HG03196 (cell line): ENCODE measurements around the gene HSD17B8.

Source experiments
- ATAC-seq: cut with Tn5 transposase; IDR thresholded peaks from one replicate; pipeline ENCODE4 v1.9.1; 2021; ENCODE audit not compliant: unreplicated experiment

The HSD17B8 gene

DNA sequence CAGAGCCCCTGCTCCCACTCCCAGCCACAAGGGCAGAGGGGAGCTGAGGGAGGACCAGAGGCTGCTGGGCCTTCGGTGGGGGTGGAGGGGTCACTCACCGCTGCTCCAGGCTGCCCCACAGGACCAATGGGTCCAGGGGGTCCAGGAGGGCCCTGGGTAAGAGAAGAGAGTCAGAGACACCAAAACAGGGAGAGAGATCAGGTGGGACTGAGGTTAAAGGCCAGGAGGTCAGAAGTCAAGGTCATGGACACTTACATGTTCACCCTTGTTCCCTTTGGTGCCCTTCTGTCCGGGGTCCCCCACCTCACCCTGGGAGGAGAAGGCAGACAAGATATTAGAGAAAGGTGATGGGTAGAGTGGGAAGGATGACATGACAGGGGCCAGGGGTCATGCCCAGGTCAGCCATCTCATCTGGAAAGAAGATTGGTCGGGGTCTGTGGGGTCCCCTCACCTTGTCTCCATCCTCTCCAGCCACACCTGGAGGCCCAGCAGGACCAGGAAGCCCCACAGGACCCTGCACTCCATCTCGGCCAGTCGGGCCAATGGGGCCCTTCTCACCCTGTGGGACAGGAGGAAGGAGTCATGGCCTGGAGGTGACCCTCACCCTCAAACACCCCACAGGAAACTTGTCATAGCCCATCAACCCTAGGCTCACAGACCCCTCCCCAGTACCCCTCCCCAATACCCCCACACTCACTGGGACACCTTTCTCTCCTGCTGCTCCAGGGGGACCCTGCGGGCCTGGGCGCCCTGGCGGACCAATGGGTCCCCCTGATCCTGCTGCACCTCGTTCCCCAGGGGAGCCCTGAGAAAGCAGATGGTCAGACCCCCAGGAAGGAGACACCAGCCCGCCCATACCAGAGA is 33.2 kb upstream of the HSD17B8 start:
- ATAC-seq: no peak

DNA sequence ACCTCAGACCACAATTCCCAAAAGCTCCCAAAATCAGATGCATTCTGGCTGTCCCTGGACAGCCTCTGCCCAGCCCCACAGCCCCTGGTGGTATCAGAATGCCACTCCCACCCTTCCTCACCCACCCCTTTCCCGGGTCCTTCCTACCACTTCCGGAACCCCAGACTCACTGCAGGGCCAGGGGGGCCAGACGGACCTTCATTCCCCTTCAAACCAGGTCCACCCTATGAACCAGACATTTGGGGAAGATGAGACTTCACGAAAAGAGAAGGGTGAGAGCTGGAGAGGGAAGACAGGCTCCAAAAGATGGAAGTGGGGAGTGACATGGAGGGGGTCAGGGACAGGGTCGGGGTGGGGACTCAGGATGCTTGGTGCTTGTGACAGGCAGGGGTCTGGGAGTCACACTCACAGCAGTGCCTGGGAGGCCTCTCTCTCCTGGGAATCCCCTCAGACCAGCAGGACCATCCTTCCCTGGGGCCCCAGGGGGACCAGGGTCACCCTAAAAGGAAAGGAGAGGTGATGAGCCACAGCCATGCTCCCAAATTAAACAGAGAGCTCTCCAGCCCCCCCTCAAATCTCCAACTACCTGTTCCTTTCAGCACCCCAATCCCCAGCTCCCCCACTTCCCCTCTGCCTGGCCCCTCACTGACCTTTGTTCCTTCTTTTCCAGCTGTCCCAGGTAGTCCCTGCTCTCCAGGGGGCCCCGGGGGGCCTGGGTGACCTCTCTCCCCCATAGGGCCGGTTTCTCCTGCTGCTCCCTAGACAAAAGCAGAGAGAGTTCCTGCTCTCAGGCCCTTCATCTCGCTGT is 32.4 kb upstream of the HSD17B8 start:
- ATAC-seq: no peak

DNA sequence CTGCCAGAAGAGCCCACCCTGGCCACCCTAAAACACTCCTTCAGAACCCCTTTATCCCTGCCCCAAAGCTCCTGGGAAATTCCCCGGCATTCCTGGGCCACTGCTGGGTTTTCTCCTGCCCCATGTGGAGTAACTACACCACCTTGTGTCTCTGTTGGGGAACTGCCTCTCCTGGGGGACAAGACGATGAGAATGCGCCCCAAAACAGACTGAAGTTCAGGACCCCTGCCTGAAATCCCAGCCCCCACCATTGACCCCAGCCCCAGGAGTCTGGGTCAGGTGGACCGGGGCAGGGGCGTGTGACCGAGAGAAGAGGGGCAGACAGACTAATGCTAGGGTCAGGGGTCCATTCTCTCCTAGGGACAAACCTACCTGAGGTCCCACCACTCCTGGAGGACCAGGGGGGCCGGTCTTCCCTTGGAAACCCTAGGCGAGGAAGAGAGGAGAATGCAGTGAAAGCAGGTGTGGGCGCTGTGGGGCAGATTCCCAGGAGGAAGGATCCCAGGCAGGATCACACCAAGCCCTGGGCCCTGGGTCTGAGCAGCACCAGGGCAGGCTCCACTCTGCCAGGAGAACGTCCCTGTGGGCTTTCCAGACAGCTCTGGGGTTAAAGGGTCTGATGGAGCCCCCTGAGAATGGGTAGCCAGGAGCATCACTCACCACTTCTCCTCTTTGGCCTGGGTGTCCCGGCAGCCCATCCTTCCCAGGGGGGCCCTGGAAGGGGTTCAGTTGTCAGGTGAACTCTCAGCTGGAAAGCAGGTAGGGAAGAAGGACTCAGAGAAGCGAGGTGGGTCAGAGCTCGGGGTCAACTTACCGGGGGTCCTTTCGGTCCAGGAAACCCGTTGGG is 31.5 kb upstream of the HSD17B8 start:
- no peak for ATAC-seq

DNA sequence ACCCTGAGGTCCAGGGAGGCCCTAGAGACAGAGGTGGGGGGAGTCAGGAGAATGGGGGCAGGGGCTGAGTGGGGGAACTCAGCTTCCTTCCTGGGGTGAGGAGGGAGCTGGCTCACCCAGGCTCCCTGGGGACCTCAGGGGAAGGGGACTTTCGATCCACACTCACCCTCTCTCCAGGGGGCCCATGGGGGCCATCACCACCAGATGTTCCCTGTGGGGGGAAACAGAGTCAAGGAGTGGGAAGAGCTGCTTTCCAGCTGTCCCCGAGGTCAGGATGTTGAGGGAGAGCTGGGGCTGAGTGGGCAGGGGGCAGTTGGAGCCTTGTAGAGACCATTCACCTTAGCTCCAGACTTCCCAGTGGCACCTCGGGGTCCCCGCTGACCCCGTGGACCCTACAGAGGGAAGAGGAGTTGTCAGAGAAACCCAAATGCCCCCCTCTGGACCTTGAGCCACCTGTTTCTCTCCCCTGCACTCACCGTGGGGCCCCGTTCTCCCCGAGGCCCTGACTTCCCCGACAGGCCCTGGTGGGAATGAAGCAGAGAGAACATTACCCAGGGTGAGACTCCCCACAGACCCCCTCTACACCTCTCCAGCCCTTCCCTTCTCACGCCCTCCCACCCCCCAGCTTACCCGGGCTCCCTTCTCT is 30.8 kb upstream of the HSD17B8 start:
- ATAC-seq: no peak

DNA sequence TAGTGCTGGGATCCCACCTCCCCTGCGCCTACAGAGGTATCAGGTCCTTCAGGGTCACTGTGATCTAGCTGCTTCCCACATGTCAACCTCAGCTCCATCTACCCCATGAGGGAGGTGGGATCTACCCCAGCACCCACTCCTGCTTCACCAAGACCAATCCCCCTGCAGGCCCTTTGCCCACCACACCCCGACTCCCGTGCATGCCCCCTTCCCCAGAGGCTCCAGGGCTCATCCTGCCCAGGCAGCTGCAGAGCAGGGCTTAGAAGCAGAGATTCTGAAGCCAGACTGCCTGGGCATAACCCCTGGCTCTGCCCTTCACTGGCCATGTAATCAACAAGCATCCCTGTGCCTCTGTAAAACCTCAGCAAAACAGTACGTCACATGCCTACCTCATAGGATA is 29.7 kb upstream of the HSD17B8 start:
- ATAC-seq: no peak

DNA sequence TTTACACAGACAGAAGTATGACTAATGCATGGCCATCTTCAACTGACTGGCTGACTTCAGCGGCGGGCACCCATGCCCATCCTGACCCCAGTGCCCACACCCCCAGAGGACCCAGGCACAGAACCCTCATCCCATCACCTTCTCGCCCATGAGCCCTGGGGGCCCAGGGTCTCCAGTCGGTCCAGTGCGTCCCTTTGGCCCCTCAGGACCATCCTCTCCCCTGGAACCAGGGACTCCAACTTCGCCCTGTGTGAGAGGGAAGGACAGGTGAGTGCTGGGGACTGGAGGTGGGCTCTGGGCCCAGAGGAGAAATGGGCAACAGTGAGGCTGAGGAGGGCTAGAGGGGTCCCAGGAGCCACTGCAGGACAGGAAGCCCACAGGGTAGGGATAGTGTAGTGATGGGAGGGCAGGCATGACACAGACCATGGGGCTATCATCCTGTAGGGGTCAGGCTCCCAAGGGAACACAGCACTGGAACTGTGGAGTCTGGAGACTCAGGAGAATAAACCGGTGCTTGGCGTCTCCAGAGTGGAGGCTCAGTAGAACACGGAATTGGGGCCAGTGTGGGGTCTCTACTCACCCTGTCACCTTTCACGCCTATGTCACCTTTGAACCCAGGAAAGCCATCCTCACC is 28.9 kb upstream of the HSD17B8 start:
- ATAC-seq: no peak

DNA sequence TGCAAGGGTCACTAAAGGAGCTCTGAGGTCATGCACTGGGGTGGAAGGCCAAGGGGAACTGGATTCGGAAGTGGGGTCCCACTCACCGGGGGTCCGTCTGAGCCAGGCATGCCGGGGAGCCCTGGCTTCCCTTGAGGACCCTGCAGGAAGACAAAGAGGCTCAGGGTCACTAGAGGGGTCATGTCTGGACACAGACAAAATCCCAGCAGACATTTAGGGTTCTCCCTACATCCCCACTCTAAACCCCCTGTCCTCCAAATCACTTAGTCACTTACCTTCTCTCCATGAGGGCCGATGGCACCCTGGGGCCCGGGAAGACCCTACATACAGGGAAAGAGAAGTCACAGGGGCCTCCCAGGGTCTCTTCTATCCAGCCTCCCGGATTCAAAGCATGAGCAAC is 27.5 kb upstream of the HSD17B8 start:
- no peak for ATAC-seq

DNA sequence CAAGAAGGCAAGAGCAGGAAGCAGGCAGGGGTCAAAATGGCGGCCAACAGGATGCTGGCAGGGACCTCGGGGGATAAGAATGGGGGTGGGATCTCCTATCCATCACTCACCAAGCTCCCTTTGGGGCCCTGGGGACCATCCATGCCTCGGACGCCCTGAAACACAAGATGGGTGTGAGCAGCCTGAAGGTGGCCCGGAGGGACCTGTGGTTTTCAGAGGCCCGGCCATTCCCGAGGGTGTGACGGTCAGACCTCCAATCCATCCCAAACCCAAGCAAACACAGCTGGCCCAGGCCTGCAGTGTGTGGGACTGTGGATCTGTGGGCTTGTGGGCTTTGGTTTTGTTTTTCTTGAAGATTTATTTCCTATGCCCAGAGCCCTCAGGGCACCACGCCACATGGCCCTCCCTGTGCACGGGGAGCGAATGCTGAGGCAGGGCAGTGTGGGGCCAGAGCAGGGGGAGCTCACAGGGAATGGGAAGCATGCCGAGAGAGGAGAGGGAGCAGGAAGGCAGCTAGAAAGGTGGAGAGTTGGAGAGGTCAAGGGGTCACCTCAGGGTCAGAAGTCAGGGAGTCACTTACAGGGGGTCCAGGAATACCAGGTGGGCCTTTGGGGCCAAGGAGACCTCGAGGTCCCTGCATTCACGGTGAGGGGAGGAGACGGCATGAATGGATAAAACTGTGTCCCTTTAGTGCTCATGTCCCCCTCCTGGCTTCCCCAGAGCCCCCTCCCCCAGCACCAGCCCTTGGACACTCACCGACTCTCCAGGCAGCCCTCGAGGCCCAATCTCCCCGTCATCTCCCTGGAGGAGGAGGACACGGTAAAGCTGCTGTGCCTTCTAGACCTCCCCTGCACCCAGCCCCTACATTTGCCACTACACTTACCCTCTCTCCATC is 26.7 kb upstream of the HSD17B8 start:
- ATAC-seq: no peak

DNA sequence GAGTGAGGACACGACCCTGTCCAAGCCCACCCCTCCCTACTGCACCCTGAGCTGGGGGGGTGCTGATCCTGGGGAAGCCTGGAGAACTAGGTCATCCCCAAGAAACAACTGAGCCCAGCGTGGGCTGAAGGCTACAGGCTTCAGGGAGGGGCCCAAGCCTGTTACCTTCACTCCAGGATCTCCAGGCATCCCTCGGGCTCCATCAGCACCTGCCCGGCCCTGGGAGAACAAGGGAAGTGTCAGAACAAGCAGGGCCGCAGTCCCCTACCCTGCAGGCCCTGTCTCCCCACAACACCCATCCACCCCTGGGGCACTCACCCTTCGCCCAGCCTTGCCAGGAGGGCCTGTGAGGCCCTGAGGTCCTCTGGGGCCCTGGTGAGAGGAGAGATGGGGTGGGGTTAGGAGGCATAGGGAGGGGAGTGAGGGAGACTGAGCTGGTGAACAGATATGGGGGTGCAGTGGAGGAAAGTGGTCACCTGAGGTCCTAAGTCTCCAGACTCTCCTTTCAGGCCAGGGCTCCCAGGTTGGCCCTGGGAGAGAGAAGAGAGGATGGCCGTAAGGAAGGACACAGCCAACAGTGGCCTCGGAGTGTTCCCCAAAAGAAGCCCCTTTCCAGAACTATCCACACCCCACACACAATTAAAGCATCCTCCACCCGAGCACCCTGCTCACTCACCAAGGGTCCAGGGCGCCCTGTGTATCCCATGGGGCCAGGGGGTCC is 25.5 kb upstream of the HSD17B8 start:
- no peak for ATAC-seq

DNA sequence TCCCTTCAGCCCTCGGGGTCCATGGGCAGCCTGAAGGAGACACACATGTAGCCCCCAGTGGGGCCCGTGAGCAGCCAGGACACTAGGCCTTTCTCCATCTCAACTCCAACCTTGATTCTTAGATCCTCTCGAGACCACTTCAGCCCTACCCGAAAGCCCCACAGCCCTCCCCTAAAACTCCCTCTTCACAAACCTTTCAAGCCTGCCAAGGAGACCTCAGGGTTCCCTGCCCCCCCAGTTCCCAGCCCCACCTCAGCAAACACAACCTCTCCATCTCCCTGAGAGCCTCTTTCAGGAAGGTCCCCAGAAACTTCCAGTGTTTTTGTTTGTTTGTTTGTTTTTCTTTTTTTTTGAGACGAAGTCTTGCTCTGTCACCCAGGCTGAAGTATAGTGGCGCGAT is 23.3 kb upstream of the HSD17B8 start:
- ATAC-seq: no peak

DNA sequence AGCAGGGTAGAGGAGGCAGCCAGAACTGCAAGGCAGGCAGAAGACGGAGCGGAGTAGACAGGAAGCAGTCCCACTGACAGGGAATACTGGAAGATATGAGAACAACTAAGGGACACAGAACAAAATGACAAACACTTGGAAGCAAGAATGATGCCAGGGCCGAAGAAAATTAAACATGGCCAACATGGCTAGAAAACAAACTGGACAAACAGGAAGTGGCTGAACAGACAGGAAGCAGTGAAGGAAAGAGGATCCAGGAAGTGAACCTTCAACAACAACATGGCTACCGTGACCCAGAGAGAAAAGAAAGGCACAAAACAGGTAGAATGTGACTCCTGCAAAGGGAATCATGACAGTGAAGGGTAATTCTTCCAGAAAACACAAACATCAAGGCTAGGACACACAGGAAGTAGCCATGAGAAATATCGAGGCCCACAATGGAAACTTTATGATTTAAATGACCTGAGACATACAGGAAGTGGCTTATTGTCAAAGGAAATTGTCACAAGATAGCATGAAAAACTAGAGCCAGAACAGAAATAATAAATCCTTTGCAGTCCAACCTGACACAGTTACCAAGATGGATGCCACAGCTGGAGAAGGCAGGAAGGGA is 21.3 kb upstream of the HSD17B8 start:
- ATAC-seq: no peak

DNA sequence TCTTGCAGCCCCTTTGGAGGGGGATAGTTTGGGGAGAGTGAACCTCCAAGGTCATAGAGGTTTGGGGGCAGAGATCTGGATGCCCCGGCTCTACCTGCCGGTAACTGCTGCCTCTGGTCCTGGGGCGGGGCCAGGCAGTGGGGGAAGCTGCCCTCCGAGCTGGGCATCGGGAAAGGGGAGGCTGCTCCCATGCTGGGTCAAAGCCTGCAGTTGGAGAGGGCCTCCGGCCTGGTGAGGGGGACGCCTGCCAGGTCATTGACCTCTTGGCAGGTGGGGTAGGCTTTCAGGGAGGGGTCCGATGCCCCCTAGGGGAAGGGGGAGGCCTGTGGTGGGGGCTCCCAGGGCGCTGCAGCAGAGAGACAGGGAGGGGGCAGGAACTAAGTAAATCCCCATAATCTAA is 19.3 kb upstream of the HSD17B8 start:
- ATAC-seq: no peak

DNA sequence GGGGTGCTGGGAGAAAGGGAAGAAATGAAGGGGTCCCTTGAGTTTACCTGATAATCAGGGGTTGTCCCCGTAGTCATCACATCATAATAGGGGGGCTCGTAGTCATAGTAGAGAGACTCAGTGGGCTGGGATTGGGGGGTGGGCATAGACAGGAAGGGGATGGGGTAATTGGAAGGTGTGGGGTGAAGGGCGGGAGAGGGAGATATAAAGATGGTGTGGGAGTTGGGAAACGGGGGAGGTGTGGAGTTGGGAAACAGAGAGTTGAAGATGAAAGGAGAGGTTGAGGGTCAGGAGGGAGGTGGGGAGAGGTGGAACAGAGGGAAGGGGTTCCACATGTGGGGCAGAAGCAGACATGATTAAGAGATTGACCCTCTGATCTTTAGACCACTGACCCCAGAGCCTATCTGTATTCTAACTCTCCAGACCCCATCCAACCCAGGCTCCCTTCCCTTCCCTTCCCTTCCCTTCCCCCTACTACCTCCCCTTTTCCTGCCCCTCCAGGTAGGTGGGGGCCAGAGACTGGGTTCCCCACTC is 18.7 kb upstream of the HSD17B8 start:
- ATAC-seq: no peak

DNA sequence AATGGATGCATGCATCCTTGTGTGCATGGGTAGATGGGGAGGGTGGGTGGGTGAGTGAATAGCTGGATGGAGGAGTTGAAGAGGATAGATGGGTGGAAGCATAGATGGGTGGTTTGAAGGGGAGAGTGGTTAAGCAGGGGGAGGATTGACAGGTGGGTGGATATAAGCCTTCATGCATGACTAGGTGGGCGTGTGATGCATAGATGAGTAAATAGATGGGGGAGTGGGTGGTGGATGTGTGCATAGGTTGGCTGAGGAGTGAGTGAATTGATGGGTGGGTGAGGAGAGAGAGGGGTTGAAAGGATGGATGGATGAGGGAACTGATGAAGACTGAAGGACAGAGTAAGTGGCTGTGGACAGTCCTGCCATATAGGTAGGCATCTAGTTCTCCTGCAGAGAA is 16.6 kb upstream of the HSD17B8 start:
- ATAC-seq: no peak

DNA sequence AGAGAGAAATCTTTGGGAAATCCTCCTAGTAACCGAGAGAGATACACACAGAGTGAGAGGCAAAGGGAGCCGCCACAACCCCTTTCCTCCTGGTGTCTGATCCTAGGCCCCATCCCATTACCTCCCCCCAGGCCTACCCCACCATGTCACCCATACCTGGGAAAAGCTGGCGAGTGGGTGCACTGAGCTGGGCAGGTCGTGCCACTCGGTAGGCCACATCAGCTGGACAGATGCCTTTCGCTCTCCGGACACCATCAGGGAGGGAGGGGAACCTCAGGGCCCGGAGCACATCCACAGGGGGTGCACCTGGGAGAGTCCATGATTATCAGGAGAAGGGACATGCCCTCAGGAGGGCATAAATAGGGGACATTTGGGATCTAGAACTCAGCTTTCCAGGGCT is 15.3 kb upstream of the HSD17B8 start:
- ATAC-seq: no peak

DNA sequence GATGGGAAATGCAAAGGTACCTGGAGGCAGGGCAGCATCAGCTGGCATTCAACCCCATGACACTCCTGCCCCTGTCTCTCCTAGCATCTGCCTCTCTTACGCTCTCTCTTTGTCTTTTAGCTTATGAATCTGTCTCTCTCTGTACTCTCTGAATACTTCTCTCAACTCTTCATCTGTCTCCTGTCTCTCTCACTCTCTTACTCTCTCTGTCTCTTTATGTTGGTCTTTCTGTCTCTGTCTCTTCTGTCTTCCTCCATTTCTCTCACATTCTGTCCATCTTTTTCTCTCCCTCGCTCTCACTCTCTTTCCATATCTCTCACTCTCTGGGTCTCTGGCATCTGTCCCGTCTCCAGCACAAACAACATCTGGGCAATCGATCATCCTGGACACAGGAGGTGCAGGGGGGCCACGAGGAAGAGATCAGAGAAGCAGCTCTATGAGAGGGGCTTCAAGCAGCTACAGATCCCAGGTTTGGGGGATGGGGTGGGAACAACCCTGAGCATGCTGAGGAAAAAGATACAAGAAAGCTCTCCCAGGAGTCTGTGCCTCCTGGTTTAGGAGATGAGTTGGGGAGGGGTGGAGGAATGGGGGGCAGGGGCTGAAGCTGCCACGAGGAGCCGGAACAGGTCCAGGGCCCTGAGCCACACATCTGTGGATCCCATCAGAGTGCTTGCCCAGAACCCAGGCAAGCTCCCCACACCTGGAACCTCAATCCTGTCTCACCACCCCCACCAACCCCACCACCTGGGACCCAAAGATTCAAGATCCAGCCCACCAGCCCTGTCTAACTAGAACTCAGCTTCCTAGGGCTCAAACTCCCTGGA is 14.6 kb upstream of the HSD17B8 start:
- ATAC-seq: no peak

DNA sequence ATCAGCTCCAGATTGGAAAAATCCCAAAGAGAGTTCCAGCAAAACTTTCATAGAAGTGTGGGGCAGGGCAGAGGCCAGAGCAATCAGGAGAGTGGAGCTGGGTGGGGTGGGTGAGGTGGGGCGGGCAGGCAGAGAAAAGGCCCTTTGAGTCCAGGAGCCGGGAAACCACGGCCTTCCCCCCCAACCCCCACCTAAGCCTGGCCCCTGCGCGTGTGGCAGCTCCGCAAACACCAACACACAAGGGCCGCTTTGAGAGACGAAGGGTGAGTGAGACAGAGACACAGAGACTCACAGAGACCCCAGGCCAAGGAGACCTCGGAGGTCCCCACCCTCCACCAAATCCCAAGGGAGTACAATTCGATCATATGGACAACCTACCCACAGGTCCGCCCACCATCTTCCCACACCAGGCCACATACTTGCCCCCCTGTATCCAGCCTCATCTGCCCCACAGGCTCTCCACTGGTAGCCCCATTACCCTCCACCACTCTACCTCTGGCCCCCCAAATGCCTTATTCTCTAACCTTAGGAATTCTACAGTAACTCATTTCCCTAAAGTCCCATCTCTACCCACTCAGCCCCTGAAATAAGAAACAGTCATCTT is 13.8 kb upstream of the HSD17B8 start:
- no peak for ATAC-seq
